Posterior cingulate gyrus (tissue), 11 donors: ENCODE measurements around the gene SAMD1.

Experiments
- DNase-seq, 10 donors: peaks; one replicate each; pipeline versions ENCODE4 v3.0.0 to v3.0.0-alpha.2; 2020 to 2021; ENCODE audit warnings: mixed read lengths in 3 of 10
- intact Hi-C: fragments of 100-400 bp; cut with DNase I; formaldehyde crosslinking; loops from one replicate; pipeline ENCODE4 v1.15.1; 2023

The SAMD1 gene

DNA sequence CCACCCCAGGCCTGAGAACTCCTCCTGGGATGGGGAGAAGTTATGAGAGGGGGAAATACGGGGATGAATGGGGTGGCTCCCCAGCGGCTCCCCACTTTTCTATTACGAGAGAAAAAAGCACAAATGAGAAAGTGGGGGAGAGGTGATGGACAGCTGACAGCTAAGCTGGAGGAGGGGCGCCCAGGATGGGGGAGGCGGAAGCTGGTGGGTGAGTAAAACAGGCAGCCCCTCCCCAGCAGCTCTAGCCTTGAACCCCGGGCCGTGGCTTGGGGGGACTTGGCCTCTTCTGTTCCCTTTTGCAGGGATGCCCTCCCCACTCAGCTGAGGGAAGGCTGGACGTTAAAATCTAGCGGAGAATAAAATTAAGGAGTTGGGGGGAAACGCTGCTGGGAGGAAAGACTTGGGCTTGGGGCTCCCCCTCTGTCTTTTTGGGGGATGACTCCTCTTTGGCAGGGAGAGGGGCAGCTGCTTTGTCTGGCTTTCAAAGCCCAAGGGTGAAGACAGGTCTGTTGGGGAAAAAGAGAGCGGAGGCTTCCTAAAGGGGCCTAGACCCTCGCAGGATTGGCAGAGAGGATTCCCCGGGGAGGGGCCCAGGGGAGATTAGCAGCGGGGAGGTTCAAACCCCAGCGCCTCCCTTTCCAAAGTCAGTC lies 1.4 kb upstream of the SAMD1 start:
- intact Hi-C loops, result loop anchor here (2.0 kb wide), 1 partner anchor 25 kb away; the partner anchor contains the start of gene PRKACA
- no peak for DNase-seq

DNA sequence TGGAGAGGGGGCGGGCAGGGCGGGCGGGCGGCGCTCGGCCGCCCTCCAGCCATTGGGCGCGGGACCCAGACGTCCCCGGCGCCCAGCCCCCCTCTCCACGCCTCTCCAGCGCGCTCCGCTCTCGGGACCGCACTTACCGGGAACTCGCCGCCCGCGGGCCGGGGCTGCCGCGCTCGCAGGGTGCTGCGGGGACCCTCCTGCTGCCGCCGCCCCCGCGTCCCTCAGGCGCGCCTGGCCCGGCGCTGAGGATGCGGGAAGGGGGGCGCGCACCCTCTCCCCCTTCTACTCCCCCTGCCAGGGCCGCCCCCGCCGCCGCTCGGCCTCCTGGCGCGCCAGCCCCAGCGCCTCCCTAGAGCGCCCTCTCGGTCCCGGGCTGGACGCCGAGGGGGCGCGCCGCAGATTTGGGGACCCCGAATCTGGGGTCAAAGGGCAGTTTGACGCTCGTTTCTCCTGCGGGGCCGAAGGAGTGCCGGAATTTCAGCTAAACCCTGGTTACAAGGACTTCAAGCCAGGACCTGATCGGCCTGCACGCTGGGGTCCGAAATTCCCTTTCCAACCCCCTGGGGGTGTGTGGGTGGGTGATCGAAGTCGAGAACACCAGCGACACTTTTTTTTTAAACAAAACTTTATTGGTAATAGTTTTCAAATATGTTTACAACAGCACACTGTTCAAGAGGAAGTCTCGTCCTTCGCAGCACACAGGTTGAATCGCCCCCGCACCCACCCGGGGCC lies 696 bp upstream of the SAMD1 start:
- intact Hi-C loops, result no loop called here
- DNase-seq, result peak in 7 of 10 donors; percentile 14 to 93 (median 68)

DNA sequence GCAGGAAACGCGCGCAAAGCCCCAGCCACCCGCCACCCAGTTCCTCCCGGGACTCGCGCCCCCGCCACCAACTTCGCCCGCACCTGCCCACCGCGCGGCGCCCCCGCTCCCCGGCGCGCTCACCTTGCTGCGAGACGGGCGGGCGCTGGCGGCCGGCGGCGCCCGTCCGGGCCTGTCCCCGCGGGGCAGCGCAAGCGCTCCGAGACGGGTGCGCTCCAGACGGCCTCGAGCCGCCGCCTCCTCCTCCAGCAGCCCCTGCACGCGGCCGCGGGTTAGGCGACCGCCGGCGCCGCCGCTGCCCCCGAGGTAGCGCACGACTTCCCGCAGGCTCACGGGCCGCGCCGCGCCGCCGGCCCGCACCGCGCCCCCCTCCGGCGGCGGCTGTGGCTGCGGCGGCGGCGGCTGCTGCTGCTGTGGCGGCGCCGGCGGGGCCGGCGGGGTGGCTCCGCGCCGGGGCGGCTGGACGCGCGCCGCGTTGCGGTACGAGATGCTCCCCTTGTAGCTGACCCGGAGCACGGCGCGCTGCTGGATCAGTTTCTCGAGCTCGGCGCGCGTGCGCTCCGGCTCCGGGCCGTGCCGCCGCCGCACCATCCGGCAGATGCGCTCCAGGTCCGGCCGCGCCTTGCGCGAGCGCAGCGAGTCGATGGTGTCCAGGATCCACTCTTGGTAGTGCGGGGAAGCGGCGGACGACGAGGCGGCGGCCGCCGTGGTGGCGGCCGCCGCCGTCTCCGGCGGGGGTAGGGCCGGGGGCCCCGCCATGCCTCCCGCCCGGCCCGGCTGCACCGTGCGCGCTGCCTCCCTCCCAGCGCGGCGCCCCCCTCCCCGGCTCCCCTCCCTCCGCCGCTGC lies 666 bp downstream of the SAMD1 start:
- peak in 6 of 10 donors; percentile 35 to 92 (median 52) for DNase-seq
- intact Hi-C loops, result no loop called here

DNA sequence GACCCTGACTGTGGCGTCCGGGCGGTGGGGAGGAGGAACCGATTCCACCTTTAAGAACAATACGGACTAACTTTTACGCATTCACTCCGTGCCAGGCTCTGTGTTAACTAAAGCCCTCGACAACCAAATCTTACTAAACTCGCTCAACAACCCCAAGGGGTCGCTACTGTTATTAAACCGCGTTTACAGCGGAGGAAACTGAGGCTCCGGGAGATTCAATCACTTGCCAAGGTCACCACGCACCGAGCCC lies 1.2 kb downstream of the SAMD1 start:
- no peak for DNase-seq
- intact Hi-C loops, result no loop called here

DNA sequence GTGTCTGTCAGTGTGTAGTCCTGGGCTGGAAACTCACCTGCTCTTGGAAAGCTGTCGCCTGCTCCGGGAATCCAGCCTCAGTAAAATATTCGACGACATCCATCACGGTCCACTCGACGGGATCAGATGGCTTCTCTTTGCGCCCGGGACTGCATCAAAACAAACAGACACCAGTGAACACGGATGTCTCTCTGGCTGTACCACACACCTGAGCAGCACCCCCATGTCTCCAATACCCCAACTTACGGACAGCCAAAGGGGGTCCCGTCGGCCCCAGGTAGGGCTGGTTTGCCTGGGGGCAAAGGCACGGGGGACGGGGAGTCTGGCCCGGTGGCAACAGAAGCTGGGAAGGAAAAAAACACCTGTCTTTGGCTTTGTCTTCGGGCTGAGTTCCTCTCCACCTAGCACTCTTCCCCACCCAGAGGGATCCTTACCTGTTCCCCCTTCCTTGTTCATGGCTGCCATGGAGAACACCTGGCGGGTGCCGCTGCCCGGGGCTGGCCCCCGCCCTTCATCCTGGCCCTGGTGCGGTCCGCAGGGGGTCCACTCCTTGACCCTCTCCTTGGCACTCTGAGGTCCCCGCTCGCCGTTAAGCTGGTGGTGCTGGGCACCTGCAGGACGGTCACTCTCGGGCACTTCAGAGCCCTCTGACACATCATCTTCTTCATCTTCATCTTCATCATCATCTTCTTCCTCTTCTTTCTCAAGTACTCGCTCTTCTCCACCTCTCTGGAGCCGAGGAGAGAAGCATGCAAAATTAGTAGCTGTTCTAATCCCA lies 1.7 kb downstream of the SAMD1 start:
- intact Hi-C loops, result no loop called here
- no peak for DNase-seq

DNA sequence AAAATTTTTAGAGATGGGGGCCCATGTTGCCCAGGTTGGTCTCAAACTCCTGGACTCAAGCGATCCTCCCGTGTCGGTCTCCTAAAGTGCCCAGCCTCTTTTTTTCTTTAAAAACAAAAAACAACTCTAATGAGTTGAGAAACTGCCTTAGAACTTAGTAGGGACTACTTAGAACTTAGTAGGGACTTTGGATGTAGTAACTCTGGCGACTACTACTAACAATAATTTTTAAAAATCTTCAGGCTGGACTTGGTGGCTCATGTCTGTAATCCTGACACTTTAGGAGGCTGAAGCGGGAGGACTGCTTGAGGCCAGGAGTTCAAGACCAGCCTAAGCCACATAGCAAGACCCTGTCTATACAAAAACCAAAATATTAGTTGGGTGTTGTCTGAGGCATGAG lies 4.5 kb downstream of the SAMD1 start:
- intact Hi-C loops, result no loop called here
- DNase-seq, result no peak

DNA sequence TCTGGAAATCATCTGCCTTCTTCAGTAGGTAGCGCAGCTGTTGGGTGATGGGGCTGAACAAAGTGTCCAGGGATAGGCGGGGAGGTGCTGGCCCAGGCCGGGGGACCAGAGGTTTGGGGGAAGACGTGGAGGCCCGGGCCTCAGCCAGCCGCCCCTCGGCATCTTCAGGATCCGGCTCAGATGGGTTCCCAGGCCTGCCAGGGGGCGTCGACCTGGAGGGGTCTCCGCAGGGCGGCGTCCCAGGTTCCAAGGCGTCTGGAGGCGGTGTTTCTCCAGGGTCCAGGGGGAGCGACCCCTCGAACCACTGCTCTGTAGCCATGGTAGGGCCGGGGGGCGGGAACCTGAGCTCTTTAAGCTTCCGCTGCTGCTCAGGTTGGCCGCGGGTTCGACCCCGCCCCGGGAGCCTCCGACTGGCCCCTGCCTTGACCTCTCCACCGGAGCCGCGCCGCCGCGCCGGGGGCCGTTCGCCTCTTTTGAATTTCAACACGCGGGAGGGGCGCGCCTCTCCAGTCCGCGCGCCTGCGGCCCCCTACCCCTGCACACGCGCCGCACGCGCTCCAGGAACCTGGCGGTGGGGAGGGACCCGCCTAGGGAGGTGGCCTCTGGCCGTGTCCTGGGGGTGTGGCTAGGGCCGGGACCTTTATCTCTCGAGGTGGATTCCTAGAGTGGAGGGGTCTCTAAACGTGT lies 5.1 kb downstream of the SAMD1 start, which contains the start of gene C19orf67:
Gene C19orf67, minus strand, starts transcription at position 475 of the 687 bp plus-strand sequence. Its CDS starts 156 bp downstream, at position 319.
- intact Hi-C loops, result no loop called here
- no peak for DNase-seq

DNA sequence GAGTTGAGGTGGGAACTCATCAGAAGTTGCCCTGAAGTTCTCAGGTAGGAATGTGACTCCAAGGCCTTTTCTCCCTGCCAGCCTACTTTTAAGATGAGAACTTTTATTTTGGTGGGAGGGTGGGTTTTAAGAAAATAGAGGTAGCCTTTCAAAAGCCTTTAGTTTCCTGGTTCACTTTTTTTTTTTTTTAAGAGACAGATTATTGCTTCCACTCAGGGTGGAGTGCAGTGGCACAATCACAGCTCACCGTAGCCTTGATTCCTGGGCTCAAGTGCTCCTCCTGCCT lies 7.9 kb downstream of the SAMD1 start:
- no peak for DNase-seq
- intact Hi-C loops, result loop anchor here (5.0 kb wide), 2 partner anchors 35 to 75 kb away; partner anchors contain the start of genes PRKACA and RFX1

DNA sequence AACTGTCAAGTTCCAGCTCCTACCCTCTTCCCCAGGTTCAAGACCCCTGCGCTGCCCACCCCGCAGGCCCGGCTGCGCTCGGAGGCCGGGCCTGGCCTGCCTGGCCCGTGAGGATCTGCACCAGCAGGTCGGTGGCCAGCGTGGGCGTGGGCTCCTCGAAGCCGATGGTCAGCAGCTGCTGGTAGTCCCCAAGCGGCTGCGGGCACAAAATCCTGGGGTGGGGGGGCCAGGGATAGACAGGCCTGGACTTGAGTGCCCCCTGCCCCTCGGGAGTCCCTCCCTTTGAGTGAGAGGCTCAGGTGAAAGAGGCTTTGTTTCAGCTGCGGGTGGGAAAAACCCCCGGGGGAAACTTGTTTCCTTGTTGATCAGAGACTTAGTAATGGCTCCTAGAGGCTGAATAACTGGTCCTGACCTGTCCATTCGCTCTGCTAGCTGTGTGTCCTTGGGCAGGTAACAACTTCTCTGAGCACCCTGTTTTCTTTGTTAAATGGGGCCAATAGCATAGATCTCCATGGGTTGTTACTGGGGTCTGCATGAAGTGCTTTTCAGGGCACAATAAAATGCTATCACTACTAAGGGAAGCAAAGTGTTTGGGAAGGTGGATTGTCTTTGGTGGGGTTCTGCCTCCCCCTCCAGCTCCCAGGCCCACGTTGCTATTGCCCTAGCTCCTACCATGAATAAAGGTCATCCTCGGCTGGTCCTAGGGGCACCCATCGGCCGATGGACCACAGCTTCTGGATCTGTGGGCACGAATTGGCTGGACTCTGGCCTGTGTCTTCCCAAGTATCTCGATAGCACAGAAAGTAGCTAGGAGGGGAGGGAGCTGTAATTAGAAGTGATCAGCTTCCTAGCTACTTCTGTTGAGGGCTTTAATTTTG lies 8.5 kb downstream of the SAMD1 start:
- DNase-seq, result peak in 3 of 10 donors; percentile 15 to 37 (median 29)
- intact Hi-C loops, result loop anchor here (5.0 kb wide), 2 partner anchors 35 to 75 kb away; partner anchors contain the start of genes PRKACA and RFX1

DNA sequence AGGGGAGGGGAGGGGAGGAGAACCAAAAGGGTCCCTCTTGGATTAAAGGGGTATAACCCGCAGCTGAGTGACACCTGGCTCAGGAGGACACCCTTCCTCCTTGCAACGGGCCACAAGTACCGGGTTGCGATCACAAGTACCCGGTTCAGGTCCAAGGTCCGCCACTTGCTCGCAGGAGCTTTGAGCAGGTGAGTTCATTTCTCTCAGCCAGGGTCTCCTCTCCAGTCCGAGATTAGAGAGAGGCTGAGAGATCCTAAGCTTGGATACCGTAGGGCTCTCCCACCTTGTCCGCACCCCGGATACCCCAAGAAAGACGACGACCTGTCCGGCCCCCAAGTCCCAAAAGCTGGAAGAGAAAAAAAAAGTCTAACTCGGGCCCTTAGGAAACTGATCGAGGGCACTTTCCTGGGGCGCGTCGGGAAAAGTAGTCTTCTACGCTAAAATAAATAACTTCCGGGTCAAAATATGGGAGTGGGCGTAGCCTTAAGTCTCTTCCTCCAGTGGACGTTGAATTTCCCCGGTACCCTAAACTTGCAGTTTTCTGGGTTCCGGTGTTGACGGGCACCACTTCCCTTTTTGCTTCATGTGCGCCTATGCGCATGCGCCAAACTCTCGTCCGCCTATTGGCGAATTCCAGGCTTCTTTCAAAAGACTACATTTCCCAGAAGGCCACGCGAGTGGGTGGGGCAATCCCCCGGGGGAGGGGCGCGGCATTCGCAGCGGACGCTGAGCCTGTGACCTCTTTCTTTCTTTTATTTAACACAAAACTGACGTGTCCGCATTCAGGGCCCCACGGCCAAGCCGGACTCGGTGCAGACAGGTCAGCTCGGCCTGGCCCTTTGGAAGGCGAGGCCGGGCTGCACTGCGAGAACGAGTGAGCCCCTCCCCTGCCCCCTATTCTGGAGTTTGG lies 9.4 kb downstream of the SAMD1 start:
- intact Hi-C loops, result loop anchor here (5.0 kb wide), 2 partner anchors 36 to 74 kb away; partner anchors contain the start of genes PRKACA and RFX1
- peak; percentile 97 to 100 (median 98) for DNase-seq

DNA sequence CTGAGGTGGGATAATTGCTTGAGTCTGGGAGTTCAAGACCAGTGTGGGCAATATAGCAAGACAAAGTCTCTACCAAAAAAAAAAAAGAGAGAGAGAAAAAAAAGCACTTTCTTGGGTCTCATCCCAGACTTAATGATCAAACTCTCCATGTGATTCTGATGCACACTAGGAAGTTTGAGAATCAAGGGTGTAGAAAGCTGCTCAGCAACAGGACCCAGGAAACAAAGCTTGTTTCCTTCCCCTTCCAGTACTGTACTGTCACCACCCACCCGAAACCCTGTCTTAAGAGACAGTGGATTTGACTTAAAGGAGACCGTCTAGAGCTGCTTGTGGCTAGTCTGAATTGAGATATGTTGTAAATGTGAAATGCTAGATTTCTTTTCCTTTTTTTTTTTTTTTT lies 12.1 kb downstream of the SAMD1 start:
- intact Hi-C loops, result no loop called here
- DNase-seq, result no peak

DNA sequence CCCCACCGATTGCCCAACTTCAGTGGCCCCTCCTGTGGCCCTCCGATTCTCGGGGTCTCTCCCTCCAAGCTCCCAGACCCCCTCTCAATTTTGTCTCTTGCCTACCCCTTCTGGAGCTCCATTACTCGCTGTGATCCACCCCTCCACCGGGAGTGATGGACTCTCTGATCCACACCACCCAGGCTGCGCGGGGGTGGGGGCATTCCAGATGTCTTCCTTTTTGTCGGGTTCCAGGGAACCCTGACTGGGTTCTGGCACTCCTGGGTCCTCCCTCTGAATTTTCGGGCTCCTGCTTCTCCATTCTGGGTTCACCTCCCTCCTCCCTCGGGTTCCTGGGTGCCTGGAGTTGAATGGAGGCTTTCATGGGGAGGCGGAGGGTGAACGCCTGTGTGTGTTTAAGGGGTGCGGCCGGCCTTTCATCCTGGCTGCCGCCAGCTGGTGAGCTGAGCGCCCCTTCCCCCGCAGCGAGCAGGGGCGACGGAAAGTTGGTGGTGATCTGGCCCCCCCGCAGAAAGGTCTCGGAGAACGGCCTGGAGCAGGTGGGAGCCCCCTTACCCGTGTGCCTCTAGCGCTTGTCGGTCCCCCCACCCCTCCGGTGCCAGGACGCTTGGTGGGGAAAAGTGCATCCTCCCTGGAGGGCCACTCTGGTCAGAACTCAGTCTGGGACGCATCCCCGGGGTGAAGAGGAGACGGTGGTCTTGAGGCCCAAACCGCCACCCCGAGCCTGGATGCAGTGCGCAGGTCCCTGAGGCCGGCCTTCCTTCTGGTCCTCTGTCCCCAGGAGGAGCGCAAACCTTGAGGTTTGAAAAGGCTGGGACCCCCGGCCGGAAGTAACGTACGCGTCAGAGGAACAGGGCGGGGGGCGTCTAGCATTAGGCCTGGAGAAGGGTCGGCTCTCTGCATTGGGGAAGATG lies 16.4 kb downstream of the SAMD1 start:
- peak in 5 of 10 donors; percentile 18 to 89 (median 36) for DNase-seq
- intact Hi-C loops, result loop anchor here (2.0 kb wide), 1 partner anchor 63 kb away; the partner anchor contains the start of gene ASF1B

DNA sequence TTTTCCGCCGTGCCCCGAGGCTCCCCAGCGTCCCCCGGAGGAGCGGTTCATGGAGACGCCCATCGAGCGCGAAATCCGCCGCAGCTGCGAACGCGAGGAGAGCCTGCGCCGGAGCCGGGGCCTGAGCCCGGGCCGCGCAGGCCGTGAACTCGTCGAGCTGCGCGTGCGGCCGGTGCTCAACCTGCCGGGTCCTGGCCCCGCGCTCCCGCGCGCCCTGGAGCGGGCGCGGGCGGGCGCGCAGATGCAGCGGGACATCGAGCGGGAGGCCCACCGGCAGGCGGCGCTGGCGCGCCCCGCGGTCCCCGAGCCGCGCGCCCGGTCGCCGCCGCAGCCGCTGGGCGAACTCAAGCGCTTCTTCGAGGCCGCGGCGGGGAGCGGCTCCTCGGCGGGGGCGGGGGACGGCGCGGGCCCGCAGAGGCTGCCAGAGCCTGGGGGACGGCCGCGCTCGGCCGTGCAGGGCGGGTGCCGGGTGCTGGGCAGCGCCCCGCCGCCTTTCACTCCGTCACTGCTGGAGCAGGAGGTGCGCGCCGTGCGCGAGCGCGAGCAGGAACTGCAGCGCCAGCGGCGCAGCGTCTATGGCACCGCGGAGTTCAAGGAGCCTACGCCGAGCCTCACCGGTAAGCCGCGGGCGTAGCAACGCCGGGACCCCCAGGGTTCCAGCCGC lies 17.2 kb downstream of the SAMD1 start:
- peak; percentile 54 to 96 (median 71) for DNase-seq
- intact Hi-C loops, result no loop called here

DNA sequence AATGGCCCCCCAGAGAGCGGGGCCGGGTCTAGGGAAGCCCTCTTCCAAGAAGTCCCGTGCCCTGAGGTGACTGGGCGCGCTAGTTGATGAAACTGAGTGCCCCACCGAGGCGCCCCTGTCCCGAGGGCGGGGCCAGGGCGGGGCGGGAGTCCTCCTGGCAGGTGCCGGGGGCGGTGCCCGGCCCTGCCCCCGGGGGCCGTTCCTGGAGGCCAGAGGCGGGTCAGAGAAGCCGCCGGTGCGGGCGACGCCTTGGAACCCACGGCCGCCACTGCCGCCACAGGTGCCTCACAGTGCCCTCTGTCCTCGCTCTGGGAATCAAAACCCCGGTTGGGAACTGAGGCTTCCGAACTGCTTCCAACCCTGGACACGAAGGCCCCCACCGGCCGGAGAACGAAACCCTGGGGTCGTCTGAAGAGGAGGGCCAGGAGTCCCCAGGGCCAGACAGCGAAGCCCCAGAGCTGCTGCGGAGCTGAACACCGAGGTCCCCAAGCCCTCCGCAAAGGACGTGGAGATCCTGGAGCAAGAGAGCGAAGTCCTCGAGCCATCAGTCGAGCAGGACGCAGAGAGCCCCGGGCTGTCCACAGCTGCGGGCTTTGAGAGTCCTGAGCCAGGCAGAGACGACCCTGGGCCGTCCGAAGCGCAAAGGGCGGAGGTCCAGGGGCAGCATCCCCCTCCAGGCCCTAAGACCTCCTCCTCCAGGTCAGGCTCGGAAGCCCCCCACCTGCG lies 17.9 kb downstream of the SAMD1 start, which contains the start of gene MISP3:
Gene MISP3, plus strand, starts transcription at position 252 of the 726 bp plus-strand sequence. CDS start 524 bp downstream, outside the sequence.
- peak in 5 of 10 donors; percentile 28 to 89 (median 30) for DNase-seq
- intact Hi-C loops, result no loop called here
